HG03103 (cell line): ENCODE measurements around the gene PDZRN3.

ENCODE experiments used
- ATAC-seq: cut with Tn5 transposase; IDR thresholded peaks from one replicate; pipeline ENCODE4 v1.9.1; 2021; ENCODE audit warnings: low read depth; ENCODE audit not compliant: unreplicated experiment

Gene PDZRN3

DNA sequence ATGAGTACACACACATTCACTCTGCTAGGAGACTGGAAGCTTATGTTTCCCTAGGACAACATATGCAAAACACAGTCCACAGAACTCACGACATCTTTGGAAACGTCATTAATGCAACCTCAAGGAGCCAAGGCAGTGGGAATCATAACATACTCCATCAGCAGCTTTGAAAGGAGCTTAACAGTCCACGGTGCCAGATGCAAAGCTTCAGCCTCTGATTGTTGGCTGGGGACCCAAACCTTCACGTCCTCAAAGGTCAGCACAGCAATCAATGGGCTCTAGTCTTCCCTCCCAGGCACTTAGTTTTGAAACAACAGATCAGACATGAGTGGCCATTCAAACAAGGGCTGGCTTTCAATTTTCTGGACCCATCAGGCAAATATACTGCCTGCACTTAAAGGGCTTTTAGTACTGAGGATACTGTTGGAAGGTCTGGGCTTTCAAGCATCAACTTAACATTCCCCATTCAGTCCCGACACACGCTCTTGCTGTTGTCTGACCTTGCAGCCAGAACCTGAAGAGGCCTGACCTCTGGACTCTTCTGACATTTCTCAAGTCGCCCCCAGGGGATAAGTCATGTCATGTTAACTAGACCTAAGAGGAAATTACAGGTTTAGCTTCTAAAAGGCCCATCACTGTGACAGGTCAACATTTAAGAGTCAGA is 223.0 kb downstream of the PDZRN3 start:
- no peak for ATAC-seq

DNA sequence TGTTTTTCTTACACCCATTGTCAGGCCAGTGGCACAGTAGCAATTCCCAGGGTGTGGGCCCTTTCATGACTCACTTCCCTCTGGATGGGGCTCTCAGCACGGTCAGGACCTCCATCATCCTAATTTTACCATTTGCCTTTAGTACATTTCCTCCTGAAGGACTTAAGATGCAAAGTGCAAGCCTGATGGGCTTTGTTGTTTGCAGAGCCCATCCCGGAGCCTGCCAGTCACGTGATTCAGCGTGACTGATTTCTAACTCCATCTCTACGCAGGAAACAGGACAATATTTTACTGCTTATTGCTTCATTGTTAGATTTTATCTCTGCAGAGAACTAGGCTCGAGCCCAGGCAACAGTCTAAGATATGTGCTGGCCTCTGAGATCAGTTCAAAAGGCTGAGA is 223.7 kb downstream of the PDZRN3 start:
- ATAC-seq: no peak

DNA sequence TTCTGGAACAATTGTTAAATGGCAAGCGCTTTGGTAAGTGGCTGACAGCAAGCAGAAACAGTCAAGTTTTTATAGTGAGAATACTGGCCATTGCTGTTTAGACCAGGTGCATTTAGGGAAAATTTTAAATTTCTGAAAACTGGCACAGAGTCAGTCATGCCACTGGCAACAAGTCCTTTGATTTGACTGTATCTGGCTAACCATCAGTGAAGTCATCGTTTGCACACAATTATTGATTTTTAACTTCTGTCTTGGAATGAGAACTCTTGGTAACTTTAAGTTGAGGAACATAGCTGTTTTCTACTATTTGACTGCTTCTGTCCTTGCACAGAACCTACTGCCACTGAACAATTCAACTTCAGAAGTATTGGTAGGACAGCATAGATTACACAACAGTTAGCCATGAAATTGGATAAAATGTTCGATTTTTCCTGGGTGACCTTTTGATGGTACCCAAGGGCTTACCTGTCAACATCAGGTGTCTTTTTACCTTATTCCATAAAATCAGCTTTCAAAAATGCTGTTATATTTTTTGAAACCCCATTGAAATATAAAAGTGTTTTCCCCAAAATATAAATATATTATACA is 225.0 kb downstream of the PDZRN3 start:
- no peak for ATAC-seq

DNA sequence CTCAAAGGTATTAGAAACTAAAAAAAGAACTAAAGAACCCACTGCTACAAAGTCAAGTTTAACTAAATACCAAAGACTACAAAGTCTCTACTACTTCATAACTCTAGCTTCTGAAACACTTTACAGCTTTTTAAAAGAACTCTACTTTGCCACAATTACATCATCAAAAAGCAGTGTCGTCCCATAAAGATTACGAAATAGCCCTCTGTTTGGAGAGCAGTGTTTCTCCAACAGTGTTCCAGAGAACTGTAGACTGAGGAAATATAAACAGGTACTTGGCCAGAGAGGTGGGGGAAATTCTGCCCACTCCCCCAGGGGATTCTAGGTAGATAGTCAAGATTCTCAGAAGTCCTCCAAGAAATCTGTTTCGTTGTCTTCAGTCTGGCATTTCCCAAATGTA is 225.6 kb downstream of the PDZRN3 start:
- no peak for ATAC-seq

DNA sequence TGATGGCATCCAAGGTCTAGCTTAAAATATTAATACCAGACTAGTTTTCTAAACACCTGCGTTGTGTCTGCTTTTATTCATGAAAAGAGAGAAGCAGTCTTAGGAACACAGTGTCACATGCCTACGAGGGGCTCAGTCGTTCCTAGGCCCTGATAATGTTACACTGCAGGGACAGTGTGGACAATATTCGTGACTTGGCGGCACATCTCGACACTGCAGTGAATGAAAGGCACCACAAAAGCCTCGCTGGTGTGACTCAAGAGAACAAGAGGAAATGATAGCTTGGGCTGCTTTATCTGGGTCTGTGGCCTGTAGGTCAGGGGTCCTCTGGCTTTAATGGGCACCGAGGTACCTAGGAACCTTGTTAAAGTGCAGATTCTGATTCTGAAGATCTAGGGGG is 226.7 kb downstream of the PDZRN3 start:
- no peak for ATAC-seq

DNA sequence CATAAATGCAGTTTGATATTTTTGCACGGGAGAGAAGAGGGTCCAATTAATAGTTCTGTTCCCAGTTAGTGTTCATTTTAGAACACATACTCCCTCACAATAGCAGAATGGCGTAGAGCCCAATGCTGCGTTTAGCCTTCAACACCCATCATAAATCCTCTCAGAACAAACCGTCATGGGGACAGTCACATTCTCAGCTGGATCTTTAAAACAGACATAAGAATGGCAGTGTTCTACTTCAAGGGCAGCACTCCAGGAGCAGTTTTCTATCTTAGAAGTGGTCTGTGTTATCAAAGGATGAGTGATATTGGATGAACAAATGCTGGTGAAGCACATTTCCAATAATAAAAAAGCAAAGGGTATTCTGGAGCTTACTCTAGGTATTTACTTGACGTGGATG is 230.5 kb downstream of the PDZRN3 start:
- ATAC-seq: no peak

DNA sequence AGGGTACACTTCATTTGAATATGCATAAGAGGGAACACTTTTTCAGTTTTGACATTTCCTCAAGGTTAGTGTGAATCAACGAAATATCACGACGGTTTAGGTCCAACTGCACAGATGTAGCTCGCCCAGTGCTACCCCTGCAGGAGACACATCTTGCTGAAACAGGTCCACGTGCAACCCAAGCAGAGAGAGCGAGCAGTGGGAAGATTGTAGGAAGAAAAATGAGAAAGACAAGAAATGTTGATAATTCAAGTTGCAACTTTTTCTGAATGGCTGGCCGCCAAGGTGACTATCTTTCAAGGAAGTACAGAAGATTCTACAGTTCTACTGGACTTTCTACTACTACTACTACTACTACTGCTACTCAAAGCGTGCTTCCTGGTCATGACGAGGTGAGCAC is 231.7 kb downstream of the PDZRN3 start:
- no peak for ATAC-seq

DNA sequence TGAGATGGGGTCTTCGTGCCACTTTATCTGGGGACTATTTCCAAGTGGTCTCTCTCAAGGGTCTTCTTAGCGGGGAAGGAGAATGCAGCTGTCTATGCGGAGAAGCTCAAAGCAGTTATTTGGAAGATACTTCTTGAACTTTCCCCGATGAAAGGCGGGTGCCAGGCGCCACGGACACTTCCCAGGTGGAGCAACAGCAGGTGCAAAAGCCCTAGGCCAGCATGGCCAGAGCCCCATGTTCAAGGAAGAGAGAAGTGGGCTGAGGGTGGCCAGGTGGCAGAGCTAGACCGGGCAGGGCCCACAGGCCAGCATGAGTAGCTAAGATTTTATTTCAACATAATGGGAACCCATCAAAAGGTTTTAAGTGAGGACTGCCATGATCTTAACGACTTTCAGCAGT is 232.8 kb downstream of the PDZRN3 start:
- ATAC-seq: no peak

DNA sequence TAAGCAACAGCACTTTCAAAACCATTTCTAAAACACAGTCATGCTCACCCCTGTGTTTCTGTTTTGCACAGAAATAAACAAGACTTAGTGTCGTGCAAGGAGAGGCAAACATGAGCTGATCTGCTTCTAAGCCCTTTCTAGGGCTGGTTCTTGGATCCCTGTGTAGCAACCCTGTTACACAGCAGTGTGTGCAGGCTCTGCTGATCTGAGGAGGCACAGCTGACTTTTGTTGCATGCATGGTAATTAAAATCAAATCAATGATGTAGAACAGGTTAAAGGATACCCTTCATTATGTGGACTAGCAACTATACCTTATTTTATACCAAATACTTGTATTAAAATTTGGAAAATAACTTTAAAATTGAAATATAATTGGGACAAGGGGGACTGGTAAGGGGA is 234.8 kb downstream of the PDZRN3 start:
- ATAC-seq: no peak

DNA sequence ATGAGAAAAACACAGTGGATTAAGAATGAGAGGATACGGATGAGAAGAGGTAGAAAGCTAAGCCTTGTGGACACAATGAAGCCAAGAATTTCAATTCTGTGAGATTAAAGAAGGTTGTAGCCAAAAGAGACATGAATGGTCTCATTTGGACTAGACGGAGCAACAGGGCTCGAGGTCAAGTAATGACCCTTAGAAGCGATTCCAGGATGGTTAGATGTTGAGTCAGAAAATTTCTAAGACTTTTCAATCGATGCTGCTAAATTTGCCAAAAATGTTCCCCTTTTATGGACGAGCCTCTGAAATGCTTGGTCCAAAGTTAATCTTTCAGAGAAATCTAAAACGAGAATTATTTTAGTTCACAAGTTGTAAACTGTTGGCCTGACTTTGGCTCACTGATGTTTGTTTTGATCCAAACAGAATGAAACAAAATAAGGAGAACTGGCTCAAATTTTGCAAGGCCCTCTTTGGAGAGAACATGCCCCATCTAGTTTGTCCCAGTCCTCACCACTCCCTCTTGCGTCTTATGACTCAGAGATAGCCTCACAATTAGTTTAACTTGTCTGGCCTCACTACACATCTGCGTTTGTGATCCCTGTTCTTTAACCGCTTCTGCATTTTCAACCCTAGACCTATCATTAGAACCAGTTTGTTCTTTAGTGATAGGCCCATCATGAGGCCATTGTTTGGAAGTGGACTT is 235.5 kb downstream of the PDZRN3 start:
- ATAC-seq: no peak

DNA sequence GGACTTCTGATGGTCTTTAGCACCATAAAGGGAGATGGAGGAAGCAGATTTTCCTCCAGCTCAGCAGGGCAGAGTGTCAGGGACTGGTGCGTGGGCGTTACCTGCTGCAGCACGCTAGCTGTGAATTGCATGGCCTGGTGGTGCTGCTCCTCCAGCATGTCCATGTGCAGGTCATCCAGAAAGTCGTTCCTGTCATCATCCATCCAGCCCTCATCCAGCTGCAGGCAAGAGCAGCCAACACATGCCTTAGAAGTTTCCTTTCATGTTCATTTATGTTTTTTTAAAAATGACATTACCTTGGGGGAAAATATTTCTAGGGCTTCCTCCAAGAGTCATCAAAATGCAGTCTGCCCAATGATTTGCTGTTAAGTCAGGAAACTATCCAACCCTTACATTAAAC is 239.2 kb downstream of the PDZRN3 start:
- ATAC-seq: no peak

DNA sequence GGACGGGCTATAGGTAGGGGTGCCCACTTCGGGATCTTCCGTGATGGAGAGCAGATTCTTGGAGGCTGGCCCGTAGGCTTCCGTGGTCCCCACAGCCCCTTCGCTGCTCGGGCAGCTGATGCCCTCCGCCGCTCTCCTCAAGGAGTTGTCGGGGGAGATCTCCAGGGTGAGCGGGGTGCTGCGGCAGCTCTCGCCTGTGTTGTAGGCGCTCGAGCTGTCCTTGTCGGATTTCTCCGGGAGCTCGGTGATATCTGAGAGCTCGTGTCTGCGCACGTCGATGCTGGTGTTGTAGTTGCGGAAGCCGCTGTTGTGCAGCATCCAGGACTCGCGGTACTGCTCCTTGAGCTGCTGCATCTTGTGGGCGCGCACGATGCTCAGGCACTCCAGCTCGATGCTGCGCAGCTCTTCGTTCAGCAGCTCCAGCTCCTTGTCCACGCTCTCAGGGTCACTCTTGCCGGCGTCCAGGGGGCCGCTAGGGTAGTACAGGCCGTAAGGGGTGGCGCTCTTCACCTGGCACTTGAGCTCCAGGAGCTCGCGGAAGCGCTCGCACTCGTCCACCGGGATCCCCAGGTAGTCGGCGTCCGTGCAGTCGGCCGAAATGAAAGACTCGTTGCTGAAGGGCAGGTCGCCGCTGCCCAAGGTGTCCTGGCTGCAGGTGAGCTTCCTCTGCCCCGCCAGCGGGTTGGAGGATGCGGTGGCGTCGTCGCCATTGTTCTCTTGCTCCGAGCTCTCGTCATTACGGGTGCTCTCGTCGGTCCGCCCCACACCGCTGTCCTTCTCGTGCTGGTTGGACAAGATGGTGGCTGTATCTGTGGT is 240.4 kb downstream of the PDZRN3 start:
- ATAC-seq: no peak

DNA sequence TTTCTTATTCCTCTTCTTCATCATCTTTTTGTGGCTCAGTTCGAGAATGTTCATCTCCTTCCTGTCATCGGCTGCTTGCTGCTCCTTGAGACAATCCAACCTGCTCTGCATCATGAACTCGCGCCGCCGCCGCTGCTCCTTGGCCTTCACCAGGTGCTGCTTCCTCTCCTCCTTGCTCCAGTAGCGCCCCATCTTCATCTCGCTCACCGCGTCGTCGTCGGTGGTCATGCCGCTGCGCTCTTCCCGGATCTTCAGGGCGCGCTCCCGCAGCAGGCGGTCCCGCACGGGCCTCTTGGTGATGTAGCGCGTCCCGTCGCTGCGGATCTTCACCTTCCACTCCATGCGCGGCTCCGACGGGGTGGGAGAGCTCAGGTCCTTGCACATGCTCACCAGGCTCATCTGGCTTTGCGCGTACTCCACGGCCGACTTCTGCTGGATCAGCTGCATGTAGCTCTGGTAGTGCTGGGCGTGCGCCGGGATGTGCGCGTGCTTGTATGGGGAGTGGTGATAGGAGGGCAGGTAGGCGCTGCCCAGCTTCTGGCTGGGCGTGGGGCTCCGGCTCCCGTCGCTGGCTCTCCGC is 241.2 kb downstream of the PDZRN3 start:
- no peak for ATAC-seq

DNA sequence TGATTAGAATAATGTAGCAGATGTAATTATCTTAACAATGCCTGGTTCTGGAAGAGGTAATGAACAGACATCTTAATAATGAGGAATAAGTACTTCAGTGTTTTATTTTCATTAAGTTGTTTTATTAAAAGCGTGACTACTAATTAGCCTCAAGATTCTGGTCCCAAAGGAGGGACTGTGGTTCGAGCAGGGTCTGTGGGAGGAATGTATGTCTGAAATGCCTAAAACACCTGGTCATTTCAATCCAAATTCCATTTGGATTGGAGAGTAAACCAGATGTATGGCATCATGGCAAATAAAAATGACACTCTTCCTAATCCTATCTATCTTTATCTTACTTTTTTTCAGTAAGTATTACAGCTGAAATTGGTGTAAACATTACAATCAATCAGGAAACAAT is 243.2 kb downstream of the PDZRN3 start:
- no peak for ATAC-seq

DNA sequence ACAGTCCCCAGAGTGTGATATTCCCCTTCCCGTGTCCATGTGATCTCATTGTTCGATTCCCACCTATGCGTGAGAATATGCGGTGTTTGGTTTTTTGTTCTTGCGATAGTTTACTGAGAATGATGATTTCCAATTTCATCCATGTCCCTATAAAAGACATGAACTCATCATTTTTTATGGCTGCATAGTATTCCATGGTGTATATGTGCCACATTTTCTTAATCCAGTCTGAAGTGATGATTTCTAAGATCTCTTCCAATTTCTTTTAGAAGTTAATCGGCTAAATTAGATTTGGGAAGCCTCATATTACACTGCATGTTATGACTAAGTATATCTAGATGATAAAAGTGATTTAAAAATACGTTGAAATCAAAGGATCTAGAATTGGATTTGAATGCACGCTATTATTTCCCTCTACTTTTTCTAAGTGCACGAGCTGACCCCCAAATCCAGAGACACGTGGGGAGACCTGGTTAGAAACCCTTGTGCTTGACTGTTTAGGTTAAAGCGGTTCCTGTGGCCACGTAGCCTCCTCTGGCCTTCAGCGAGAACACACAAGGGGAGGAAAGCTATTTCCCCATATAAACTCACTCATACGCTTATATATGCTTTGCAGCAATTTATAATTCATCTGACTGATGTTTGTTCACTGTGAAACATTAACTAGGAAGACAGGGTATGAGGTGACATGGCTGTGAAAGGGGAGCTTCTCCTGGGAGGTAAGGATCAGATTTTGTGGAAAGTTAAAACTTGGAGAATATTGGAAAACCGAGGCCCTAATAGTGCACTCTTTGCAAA is 243.8 kb downstream of the PDZRN3 start:
- no peak for ATAC-seq

DNA sequence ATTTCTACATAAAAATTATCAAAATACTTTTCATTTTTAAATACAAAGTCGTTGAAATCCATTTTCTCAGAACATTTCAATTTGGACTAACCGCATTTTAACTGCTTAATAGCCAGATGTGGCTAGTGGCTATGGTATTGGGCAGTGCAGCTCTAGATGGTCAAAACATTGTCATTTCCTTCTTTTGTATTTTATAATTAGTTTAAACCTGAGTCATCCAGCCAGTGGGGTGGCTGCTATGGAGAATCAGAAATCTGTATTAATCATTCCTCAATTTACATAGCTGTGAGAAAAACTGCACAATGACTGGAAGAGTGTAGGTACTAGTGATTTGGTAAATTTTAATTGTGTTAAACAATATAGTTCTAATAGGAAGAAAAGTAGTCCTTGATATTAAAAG is 245.3 kb downstream of the PDZRN3 start:
- no peak for ATAC-seq

DNA sequence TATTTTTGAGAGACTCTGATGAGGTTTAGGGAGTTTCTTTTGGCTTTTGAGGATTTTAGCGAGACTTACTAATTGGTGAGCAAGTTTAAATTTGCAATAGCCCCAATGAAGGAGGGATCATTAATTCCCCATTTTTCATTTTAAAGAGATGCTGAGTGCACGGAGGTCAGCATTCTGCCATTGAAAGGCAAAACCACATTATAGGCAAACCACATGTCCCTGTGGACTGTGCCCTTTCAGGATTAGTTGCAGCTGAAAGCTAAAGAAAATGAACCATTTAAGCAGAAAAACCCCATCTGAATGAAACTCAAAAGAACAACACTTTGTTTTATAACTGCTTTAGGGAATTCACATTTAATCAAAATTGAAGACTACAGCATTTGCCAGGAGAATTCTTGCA is 246.5 kb downstream of the PDZRN3 start:
- no peak for ATAC-seq

DNA sequence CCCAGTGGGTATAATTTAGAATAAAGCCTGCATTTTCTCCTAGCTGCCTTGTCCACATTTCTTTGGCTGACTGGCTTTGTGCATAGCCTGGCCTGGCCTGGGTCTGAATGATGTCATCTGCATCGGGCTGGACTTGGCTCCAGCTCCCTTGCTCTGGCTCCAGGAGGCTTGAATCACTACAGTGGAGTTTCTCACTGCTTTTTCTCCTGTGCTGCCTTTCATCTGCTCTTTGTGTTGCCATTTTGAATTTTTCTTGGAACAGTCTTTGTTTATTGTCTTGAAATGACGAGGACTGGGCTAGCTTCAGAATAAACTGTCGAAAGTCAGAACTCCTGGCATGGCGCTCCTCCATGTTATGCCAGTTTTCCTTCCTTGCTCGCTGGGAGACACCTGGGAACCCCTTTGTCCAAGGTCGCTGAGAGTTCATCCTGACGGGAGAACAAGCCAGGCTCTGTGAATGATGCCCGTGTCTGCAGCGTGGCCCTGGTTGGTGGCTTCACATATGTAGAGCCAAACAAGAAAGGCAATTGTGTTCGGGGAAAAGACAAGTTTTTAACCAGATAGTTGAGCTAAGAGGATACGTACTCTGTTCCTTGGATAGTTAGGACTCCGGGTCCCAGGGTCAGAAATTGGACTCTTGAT is 258.9 kb downstream of the PDZRN3 start:
- ATAC-seq: no peak

DNA sequence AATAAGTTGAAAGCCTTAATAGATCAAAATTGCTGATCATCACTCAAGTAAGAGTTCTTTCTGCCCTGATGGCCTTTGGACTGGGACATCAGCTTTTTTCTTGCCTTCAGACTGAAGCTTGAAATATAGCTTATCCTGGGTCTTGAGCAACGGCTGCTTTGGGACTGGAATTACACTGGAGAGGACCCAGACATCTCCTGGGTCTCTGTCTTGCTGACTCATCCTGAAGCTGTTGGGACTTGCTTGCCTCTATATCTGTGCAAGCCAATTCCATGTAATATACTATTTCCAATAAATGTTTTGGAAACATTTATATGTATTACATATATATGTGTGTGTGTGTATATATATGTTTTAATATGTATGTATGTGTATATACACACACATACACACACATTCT is 260.2 kb downstream of the PDZRN3 start:
- no peak for ATAC-seq

DNA sequence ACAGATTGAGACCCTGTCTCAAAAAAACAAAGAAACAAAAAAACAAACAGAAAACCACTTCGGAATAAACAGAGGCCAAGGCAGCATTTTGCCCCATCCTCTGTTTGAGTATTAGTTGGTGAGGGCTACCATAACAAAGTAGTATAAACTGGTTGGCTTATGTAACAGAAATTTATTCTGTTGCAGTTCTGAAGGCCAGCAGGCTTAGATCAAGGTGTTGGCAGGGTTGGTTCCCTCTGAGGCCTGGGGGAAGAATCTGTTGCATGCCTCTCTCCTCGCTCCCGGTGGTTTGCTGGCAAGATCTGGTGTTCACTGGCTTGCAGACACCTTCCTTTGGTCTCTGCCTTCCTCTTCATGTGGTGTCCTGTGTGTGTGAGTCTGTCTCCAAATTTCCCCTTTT is 261.6 kb downstream of the PDZRN3 start:
- ATAC-seq: no peak
